ENCODE measurements around the gene OTULIN.

OTULIN gene

GRCh38 chr5:14687023-14687665 lies 22.6 kb downstream of the OTULIN start:
- H3K36me3 ChIP-seq (ENCODE audit: insufficient read depth, low read length), result peaks cover 95% of the 10 kb centered on the region
- no peak overlapping the region for H3K9ac ChIP-seq (ENCODE audit: low read depth, low read length)
- H3K27me3 ChIP-seq (ENCODE audit: insufficient read depth, low read length, poor library complexity), result no peaks in the 10 kb centered on the region
- no peaks in the 10 kb centered on the region for H3K4me1 ChIP-seq (ENCODE audit: insufficient read depth, low read length)
- H3K9me3 ChIP-seq (ENCODE audit: insufficient read depth, low read length, severe bottlenecking), result no peaks in the 10 kb centered on the region
- DNase-seq (no peak), ATAC-seq (ENCODE audit: insufficient read depth, low read depth) (no peak)
- TF ChIP-seq EZH2 (IDR thresholded peaks at IDR 0.05; ENCODE audit: borderline replicate concordance, low read depth, low read length, severe bottlenecking), result no peak
- TF ChIP-seq CTCF (IDR thresholded peaks at IDR 0.05; ENCODE audit: borderline replicate concordance, extremely low read depth, low read length, poor library complexity, severe bottlenecking), result no peak
- no peak overlapping the region for H3K4me2 ChIP-seq (ENCODE audit: insufficient read depth, low read length)
- H4K20me1 ChIP-seq (ENCODE audit: insufficient read depth, low read length), result peaks cover 16% of the 10 kb centered on the region
- H3K4me3 ChIP-seq (ENCODE audit: low read depth in 1 of 2, low read length in 2 of 2), result no peak overlapping the region
- H3K27ac ChIP-seq (ENCODE audit: low read length), result no peak overlapping the region
- H2AFZ ChIP-seq (ENCODE audit: low read depth, low read length), result no peak overlapping the region
- peaks cover 18% of the 10 kb centered on the region for H3K79me2 ChIP-seq (ENCODE audit: insufficient read depth, low read length)

GRCh38 chr5:14693070-14693469 lies 28.6 kb downstream of the OTULIN start:
- peaks cover 99% of the 10 kb centered on the region for H3K36me3 ChIP-seq (ENCODE audit: insufficient read depth, low read length)
- ATAC-seq (ENCODE audit: insufficient read depth, low read depth) (no peak), DNase-seq (no peak)
- no peak overlapping the region for H2AFZ ChIP-seq (ENCODE audit: low read depth, low read length)
- H3K27me3 ChIP-seq (ENCODE audit: insufficient read depth, low read length, poor library complexity), result no peaks in the 10 kb centered on the region
- H3K79me2 ChIP-seq (ENCODE audit: insufficient read depth, low read length), result no peaks in the 10 kb centered on the region
- H3K9ac ChIP-seq (ENCODE audit: low read depth, low read length), result no peak overlapping the region
- no peak for TF ChIP-seq EZH2 (IDR thresholded peaks at IDR 0.05; ENCODE audit: borderline replicate concordance, low read depth, low read length, severe bottlenecking)
- TF ChIP-seq CTCF (IDR thresholded peaks at IDR 0.05; ENCODE audit: borderline replicate concordance, extremely low read depth, low read length, poor library complexity, severe bottlenecking), result no peak
- no peaks in the 10 kb centered on the region for H3K4me1 ChIP-seq (ENCODE audit: insufficient read depth, low read length)
- no peak overlapping the region for H3K4me3 ChIP-seq (ENCODE audit: low read depth in 1 of 2, low read length in 2 of 2)
- H3K9me3 ChIP-seq (ENCODE audit: insufficient read depth, low read length, severe bottlenecking), result no peaks in the 10 kb centered on the region
- H3K27ac ChIP-seq (ENCODE audit: low read length), result no peak overlapping the region
- H3K4me2 ChIP-seq (ENCODE audit: insufficient read depth, low read length), result no peak overlapping the region
- peaks cover 4% of the 10 kb centered on the region for H4K20me1 ChIP-seq (ENCODE audit: insufficient read depth, low read length)

- Histone ChIP-seq H3K4me3 (ENCODE audit: low read depth in 1 of 2, low read length in 2 of 2) (no peak overlapping the region), H3K9me3 (ENCODE audit: insufficient read depth, low read length, severe bottlenecking) (no peaks in the 10 kb centered on the region), H3K79me2 (ENCODE audit: insufficient read depth, low read length) (no peaks in the 10 kb centered on the region), H4K20me1 (ENCODE audit: insufficient read depth, low read length) (peaks cover 10% of the 10 kb centered on the region), H3K27me3 (ENCODE audit: insufficient read depth, low read length, poor library complexity) (no peaks in the 10 kb centered on the region), H3K4me2 (ENCODE audit: insufficient read depth, low read length) (no peak overlapping the region), H3K4me1 (ENCODE audit: insufficient read depth, low read length) (no peaks in the 10 kb centered on the region), H3K9ac (ENCODE audit: low read depth, low read length) (no peak overlapping the region), H2AFZ (ENCODE audit: low read depth, low read length) (no peak overlapping the region), H3K36me3 (ENCODE audit: insufficient read depth, low read length) (peaks cover 96% of the 10 kb centered on the region), H3K27ac (ENCODE audit: low read length) (no peak overlapping the region)
- ATAC-seq (ENCODE audit: insufficient read depth, low read depth), result no peak
- DNase-seq, result no peak
- TF ChIP-seq CTCF (IDR thresholded peaks at IDR 0.05; ENCODE audit: borderline replicate concordance, extremely low read depth, low read length, poor library complexity, severe bottlenecking) (no peak), EZH2 (IDR thresholded peaks at IDR 0.05; ENCODE audit: borderline replicate concordance, low read depth, low read length, severe bottlenecking) (no peak)
Measured at GRCh38 chr5:14695152-14695551, 30.6 kb downstream of the OTULIN start.

Measured in DND-41 (cell line).